Stomach (tissue), 4 donors: Measurements from ENCODE around the gene MEGF8.
"Not testable (repeated sequence)": the region's sequence is repeated elsewhere in the genome, so short reads cannot be mapped to it uniquely, and the experiment has no call there.

Experiments
- CTCF ChIP-seq, 7 experiments: fragments of 450-650 bp in 4 of 7; fragments of 200-600 bp in 3 of 7; sonication (generic) in 3 of 7; IDR thresholded peaks; one replicate each; pipeline ENCODE4 v1.5.1; 2016 to 2019; ENCODE audit warnings: antibody characterized with exemption in 7 of 7, control low read depth in 2 of 7, mild to moderate bottlenecking in 1 of 7
- EP300 ChIP-seq: sonication (generic); formaldehyde crosslinking; IDR thresholded peaks from one replicate; pipeline ENCODE4 v1.6.1; 2017; ENCODE audit warnings: antibody characterized with exemption
- POLR2A ChIP-seq, 4 donors: fragments of 450-650 bp; IDR thresholded peaks; one replicate each; pipeline ENCODE4 v1.6.1; 2016; ENCODE audit warnings: antibody characterized with exemption in 4 of 4, control low read depth in 2 of 4, mild to moderate bottlenecking in 1 of 4, moderate library complexity in 1 of 4
- POLR2AphosphoS5 ChIP-seq, 3 donors: sonication (generic); formaldehyde crosslinking; IDR thresholded peaks; one replicate each; pipeline ENCODE4 v1.6.1; 2016; ENCODE audit warnings: antibody characterized with exemption in 3 of 3

- TF ChIP-seq CTCF (IDR thresholded peaks at IDR 0.05); POLR2AphosphoS5 (IDR thresholded peaks at IDR 0.05); POLR2A (IDR thresholded peaks at IDR 0.05); EP300: not testable (repeated sequence)
These were observed 14.5 kb downstream of the MEGF8 start for GRCh38 chr19:42339922-42340321.
